Measurements from ENCODE around the gene CALN1. TPM values are rescaled to one million over a fixed set of nuclear protein-coding genes. Genes with fewer than 3 reads are reported as not detected.

CALN1 gene
- polyA plus RNA-seq, 1 donor (not counting 4 experiments of a cell fraction or from before 2014, with no cell fraction given) = not detected

DNA sequence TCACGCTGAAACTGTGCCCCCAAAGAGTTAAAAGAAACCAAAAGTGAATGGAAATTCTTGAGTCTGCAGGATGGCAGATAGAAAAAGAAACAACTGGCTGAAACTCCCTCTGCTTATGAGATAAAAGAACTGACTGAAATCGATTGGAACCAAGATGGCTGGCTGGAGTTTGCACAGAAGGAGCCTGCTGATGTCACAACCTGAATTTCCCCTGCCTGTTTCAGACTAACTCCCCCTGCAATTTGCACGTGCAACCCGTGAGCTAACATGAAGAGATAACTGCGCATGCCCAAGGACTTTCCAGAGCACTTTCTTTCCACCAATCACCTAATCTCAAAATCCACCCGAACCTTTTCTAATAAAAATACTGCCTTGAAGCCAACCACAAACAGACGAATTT, 435.5 kb downstream of the CALN1 start:
- no peak for DNase-seq (ENCODE audit: low read depth, low spot score)
- Histone ChIP-seq H3K9me3 (ENCODE audit: control insufficient read depth, low read depth, low read length) (no peaks in the 10 kb centered on the region), H3K9ac (ENCODE audit: control insufficient read depth, extremely low read depth, insufficient read depth, low read length) (no peak overlapping the region), H3K27me3 (ENCODE audit: control insufficient read depth, extremely low read depth, insufficient read depth, low read length) (no peaks in the 10 kb centered on the region), H3K9me1 (ENCODE audit: control insufficient read depth, extremely low read depth, insufficient read depth, low read length) (no peaks in the 10 kb centered on the region), H3K4me3 (ENCODE audit: control insufficient read depth in 2 of 3, extremely low read depth in 1 of 3, insufficient read depth in 2 of 3, low read depth in 1 of 3, low read length in 3 of 3) (no peak overlapping the region), H2AFZ (ENCODE audit: control insufficient read depth, low read length) (no peak overlapping the region), H3K79me2 (ENCODE audit: control insufficient read depth, insufficient read depth, low read length) (no peaks in the 10 kb centered on the region), H3K36me3 (ENCODE audit: control insufficient read depth in 2 of 2, extremely low read depth in 1 of 2, insufficient read depth in 2 of 2, low read length in 2 of 2) (no peaks in the 10 kb centered on the region), H3K4me1 (ENCODE audit: control insufficient read depth, extremely low read depth, insufficient read depth, low read length) (no peaks in the 10 kb centered on the region), H3K4me2 (ENCODE audit: control insufficient read depth, extremely low read depth, insufficient read depth, low read depth, low read length) (no peak overlapping the region), H4K20me1 (ENCODE audit: control insufficient read depth, extremely low read depth, insufficient read depth, low read length) (no peaks in the 10 kb centered on the region), H3K27ac (ENCODE audit: control insufficient read depth, insufficient read depth, low read length) (no peak overlapping the region)
- TF ChIP-seq, protein P1, sequence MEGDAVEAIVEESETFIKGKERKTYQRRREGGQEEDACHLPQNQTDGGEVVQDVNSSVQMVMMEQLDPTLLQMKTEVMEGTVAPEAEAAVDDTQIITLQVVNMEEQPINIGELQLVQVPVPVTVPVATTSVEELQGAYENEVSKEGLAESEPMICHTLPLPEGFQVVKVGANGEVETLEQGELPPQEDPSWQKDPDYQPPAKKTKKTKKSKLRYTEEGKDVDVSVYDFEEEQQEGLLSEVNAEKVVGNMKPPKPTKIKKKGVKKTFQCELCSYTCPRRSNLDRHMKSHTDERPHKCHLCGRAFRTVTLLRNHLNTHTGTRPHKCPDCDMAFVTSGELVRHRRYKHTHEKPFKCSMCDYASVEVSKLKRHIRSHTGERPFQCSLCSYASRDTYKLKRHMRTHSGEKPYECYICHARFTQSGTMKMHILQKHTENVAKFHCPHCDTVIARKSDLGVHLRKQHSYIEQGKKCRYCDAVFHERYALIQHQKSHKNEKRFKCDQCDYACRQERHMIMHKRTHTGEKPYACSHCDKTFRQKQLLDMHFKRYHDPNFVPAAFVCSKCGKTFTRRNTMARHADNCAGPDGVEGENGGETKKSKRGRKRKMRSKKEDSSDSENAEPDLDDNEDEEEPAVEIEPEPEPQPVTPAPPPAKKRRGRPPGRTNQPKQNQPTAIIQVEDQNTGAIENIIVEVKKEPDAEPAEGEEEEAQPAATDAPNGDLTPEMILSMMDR (optimal IDR thresholded peaks at IDR 0.05 in 1 of 3, IDR thresholded peaks at IDR 0.05 in 1 of 3, conservative IDR thresholded peaks at IDR 0.05 in 1 of 3; ENCODE audit: extremely low read depth in 1 of 3, insufficient read depth in 2 of 3, low read length in 3 of 3) = no peak
- no peak for TF ChIP-seq EZH2 (IDR thresholded peaks at IDR 0.05; ENCODE audit: low read length)
- dilution Hi-C loops (cut with MboI; ENCODE audit: extremely low pct_ligation_motif_present, low sequenced_read_pairs) = no loop called here
- no peak for FAIRE-seq

DNA sequence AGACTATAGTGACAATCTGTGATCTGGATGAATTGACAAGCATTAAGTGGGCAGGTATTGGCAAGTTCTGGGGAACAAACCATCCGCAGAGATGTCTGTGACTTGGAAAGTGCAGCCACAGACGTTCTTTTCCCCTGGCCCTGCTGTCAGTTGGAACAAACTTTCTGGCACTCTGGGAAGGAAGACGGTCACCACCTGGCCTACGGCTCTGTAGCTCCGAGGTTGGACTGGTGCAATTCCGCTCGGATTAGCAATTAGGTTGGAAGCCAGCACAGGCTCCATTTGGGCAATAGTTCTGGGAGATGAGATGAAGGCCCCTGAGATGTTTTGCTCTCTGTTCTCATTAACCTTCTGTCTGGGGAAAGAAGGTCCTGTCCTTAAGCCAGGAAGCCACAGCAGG, 437.5 kb downstream of the CALN1 start:
- TF ChIP-seq, protein P1 (optimal IDR thresholded peaks at IDR 0.05 in 1 of 3, IDR thresholded peaks at IDR 0.05 in 1 of 3, conservative IDR thresholded peaks at IDR 0.05 in 1 of 3; ENCODE audit: extremely low read depth in 1 of 3, insufficient read depth in 2 of 3, low read length in 3 of 3) = no peak
- no peak for TF ChIP-seq EZH2 (IDR thresholded peaks at IDR 0.05; ENCODE audit: low read length)

More for the DNA sequence above, 437.5 kb downstream of the CALN1 start:
- Histone ChIP-seq H2AFZ (ENCODE audit: control insufficient read depth, low read length) (no peak overlapping the region), H3K9ac (ENCODE audit: control insufficient read depth, extremely low read depth, insufficient read depth, low read length) (no peak overlapping the region), H3K9me1 (ENCODE audit: control insufficient read depth, extremely low read depth, insufficient read depth, low read length) (no peaks in the 10 kb centered on the region), H3K4me1 (ENCODE audit: control insufficient read depth, extremely low read depth, insufficient read depth, low read length) (no peaks in the 10 kb centered on the region), H3K4me2 (ENCODE audit: control insufficient read depth, extremely low read depth, insufficient read depth, low read depth, low read length) (no peak overlapping the region), H3K27me3 (ENCODE audit: control insufficient read depth, extremely low read depth, insufficient read depth, low read length) (no peaks in the 10 kb centered on the region), H3K36me3 (ENCODE audit: control insufficient read depth in 2 of 2, extremely low read depth in 1 of 2, insufficient read depth in 2 of 2, low read length in 2 of 2) (no peaks in the 10 kb centered on the region), H3K27ac (ENCODE audit: control insufficient read depth, insufficient read depth, low read length) (no peak overlapping the region), H3K9me3 (ENCODE audit: control insufficient read depth, low read depth, low read length) (no peaks in the 10 kb centered on the region), H3K4me3 (ENCODE audit: control insufficient read depth in 2 of 3, extremely low read depth in 1 of 3, insufficient read depth in 2 of 3, low read depth in 1 of 3, low read length in 3 of 3) (no peak overlapping the region), H4K20me1 (ENCODE audit: control insufficient read depth, extremely low read depth, insufficient read depth, low read length) (no peaks in the 10 kb centered on the region), H3K79me2 (ENCODE audit: control insufficient read depth, insufficient read depth, low read length) (no peaks in the 10 kb centered on the region)
- no peak for DNase-seq (ENCODE audit: low read depth, low spot score)
- no peak for FAIRE-seq
- dilution Hi-C loops (cut with MboI; ENCODE audit: extremely low pct_ligation_motif_present, low sequenced_read_pairs) = no loop called here
